ENCODE data around the gene MAP1B. TPM values are rescaled to one million over a fixed set of nuclear protein-coding genes. Genes with fewer than 3 reads are reported as not detected.

Gene MAP1B
- total RNA-seq, 1 experiment from 2014 or later = 43.8 TPM

DNA sequence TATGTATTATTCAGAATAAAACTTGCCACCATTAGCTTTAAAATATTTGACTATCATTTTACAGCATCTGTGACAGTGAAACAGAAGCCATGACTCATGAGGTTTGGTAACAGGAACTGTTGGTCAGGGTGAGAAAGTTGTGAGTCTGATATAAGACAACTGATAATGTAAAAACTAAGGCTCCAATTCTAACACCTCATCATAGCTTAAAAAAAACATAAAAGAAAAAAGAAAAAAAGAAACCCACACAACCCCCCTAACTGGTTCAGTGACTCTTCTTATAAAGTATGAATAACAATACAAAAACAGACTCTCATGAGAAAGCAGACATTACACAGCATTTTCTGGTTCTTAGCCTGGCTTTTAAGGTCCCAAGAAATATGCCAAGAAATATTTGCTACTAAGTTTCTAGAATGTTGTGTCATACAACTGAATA is 127.0 kb downstream of the MAP1B start:
- peaks cover 23% of the 10 kb centered on the region for H3K4me1 Mint-ChIP-seq (ENCODE audit: insufficient read depth, unreplicated experiment)
- H3K27me3 Mint-ChIP-seq (ENCODE audit: insufficient read depth, unreplicated experiment) = no peaks in the 10 kb centered on the region
- CTCF ChIA-PET = interaction anchor here (0.5 to 1.2 kb wide), 2 partner anchors 11 to 74 kb away, joined by 4 to 5 read pairs; no protein-coding TSS in a partner anchor
- TF ChIP-seq, protein P1, sequence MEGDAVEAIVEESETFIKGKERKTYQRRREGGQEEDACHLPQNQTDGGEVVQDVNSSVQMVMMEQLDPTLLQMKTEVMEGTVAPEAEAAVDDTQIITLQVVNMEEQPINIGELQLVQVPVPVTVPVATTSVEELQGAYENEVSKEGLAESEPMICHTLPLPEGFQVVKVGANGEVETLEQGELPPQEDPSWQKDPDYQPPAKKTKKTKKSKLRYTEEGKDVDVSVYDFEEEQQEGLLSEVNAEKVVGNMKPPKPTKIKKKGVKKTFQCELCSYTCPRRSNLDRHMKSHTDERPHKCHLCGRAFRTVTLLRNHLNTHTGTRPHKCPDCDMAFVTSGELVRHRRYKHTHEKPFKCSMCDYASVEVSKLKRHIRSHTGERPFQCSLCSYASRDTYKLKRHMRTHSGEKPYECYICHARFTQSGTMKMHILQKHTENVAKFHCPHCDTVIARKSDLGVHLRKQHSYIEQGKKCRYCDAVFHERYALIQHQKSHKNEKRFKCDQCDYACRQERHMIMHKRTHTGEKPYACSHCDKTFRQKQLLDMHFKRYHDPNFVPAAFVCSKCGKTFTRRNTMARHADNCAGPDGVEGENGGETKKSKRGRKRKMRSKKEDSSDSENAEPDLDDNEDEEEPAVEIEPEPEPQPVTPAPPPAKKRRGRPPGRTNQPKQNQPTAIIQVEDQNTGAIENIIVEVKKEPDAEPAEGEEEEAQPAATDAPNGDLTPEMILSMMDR (IDR thresholded peaks at IDR 0.05; ENCODE audit: unreplicated experiment) = no peak
- H3K36me3 Mint-ChIP-seq (ENCODE audit: insufficient read depth, unreplicated experiment) = peaks cover 25% of the 10 kb centered on the region
- no peak overlapping the region for H3K4me3 Mint-ChIP-seq (ENCODE audit: unreplicated experiment)
- peak; percentile 70 for DNase-seq (ENCODE audit: unreplicated experiment)
- BruUV-seq (replicated peaks) = no TSS peak
- POLR2A ChIA-PET = interaction anchor here (0.7 to 3.9 kb wide), 9 partner anchors 9 to 641 kb away, joined by 3 to 28 read pairs (median 4); no protein-coding TSS in a partner anchor
- intact Hi-C loops (cut with micrococcal nuclease) = no loop called here
- H3K27ac Mint-ChIP-seq (ENCODE audit: low read depth, unreplicated experiment) = no peak overlapping the region
- H3K9me3 Mint-ChIP-seq (ENCODE audit: unreplicated experiment) = no peaks in the 10 kb centered on the region

GRCh38 chr5:72234868-72235267 is 127.6 kb downstream of the MAP1B start:
- Mint-ChIP-seq H3K27ac (ENCODE audit: low read depth, unreplicated experiment) (no peak overlapping the region), H3K4me3 (ENCODE audit: unreplicated experiment) (no peak overlapping the region), H3K9me3 (ENCODE audit: unreplicated experiment) (no peaks in the 10 kb centered on the region), H3K36me3 (ENCODE audit: insufficient read depth, unreplicated experiment) (peaks cover 25% of the 10 kb centered on the region), H3K27me3 (ENCODE audit: insufficient read depth, unreplicated experiment) (no peaks in the 10 kb centered on the region), H3K4me1 (ENCODE audit: insufficient read depth, unreplicated experiment) (peaks cover 23% of the 10 kb centered on the region)
- TF ChIP-seq, protein P1 (IDR thresholded peaks at IDR 0.05; ENCODE audit: unreplicated experiment) = no peak
- ChIA-PET CTCF (interaction anchor here (0.6 to 1.2 kb wide), 2 partner anchors 73 to 102 kb away, joined by 5 read pairs; no protein-coding TSS in a partner anchor), POLR2A (interaction anchor here (0.7 to 3.9 kb wide), 9 partner anchors 9 to 640 kb away, joined by 3 to 28 read pairs (median 4); no protein-coding TSS in a partner anchor)
- intact Hi-C loops (cut with micrococcal nuclease) = no loop called here
- DNase-seq (ENCODE audit: unreplicated experiment) = no peak
- BruUV-seq (replicated peaks) = no TSS peak

DNA sequence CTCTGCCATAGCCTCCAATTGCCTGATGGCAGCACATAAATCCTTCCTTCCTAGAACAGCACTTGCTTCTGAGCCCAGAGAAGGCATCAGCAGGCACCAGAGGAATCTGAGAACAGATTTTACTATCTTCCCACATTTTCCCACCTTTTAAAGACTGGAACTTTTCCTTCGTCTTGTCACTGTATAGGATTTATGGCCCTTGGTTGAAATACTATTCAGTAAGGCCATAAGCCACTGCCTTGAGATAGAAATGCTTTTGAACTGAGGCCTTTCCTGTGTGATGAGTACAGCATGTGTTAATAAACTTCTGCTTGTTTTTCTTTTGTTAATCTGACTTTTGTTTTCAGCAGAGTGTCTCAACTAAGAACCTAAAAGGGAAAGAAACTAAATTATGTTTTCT is 128.4 kb downstream of the MAP1B start:
- no peaks in the 10 kb centered on the region for H3K27me3 Mint-ChIP-seq (ENCODE audit: insufficient read depth, unreplicated experiment)
- no peaks in the 10 kb centered on the region for H3K9me3 Mint-ChIP-seq (ENCODE audit: unreplicated experiment)
- peaks cover 19% of the 10 kb centered on the region for H3K36me3 Mint-ChIP-seq (ENCODE audit: insufficient read depth, unreplicated experiment)
- ChIA-PET POLR2A (interaction anchor here (0.8 to 3.9 kb wide), 2 partner anchors 12 to 466 kb away, joined by 3 to 28 read pairs; no protein-coding TSS in a partner anchor), CTCF (no interaction called here)
- TF ChIP-seq, protein P1 (IDR thresholded peaks at IDR 0.05; ENCODE audit: unreplicated experiment) = no peak
- no peak for DNase-seq (ENCODE audit: unreplicated experiment)
- intact Hi-C loops (cut with micrococcal nuclease) = no loop called here
- peaks cover 23% of the 10 kb centered on the region for H3K4me1 Mint-ChIP-seq (ENCODE audit: insufficient read depth, unreplicated experiment)
- H3K4me3 Mint-ChIP-seq (ENCODE audit: unreplicated experiment) = no peak overlapping the region
- BruUV-seq (replicated peaks) = no TSS peak
- H3K27ac Mint-ChIP-seq (ENCODE audit: low read depth, unreplicated experiment) = no peak overlapping the region

- TF ChIP-seq, protein P1 (IDR thresholded peaks at IDR 0.05; ENCODE audit: unreplicated experiment) = no peak
- no peaks in the 10 kb centered on the region for H3K9me3 Mint-ChIP-seq (ENCODE audit: unreplicated experiment)
- BruUV-seq (replicated peaks) = no TSS peak
Observed at GRCh38 chr5:72237415-72237814, 130.1 kb downstream of the MAP1B start.

More at GRCh38 chr5:72237415-72237814, 130.1 kb downstream of the MAP1B start:
- Mint-ChIP-seq H3K4me3 (ENCODE audit: unreplicated experiment) (no peak overlapping the region), H3K36me3 (ENCODE audit: insufficient read depth, unreplicated experiment) (peaks cover 19% of the 10 kb centered on the region), H3K27me3 (ENCODE audit: insufficient read depth, unreplicated experiment) (no peaks in the 10 kb centered on the region), H3K4me1 (ENCODE audit: insufficient read depth, unreplicated experiment) (peaks cover 20% of the 10 kb centered on the region), H3K27ac (ENCODE audit: low read depth, unreplicated experiment) (peak overlapping the region; percentile 64)
- ChIA-PET CTCF (interaction anchor here (0.6 to 1.4 kb wide), 3 partner anchors 72 to 570 kb away, joined by 3 to 4 read pairs (median 3); no protein-coding TSS in a partner anchor), POLR2A (interaction anchor here (0.5 to 1.1 kb wide), 2 partner anchors 12 to 608 kb away, joined by 3 read pairs; no protein-coding TSS in a partner anchor)
- no peak for DNase-seq (ENCODE audit: unreplicated experiment)
- intact Hi-C loops (cut with micrococcal nuclease) = no loop called here

All from MCF 10A (cell line).